GM19395 (cell line): ENCODE data around the gene TIGD3.

Source experiments
- ATAC-seq: cut with Tn5 transposase; IDR thresholded peaks from one replicate; pipeline ENCODE4 v1.9.1; 2021; ENCODE audit warnings: mild to moderate bottlenecking, moderate library complexity; ENCODE audit not compliant: unreplicated experiment

The TIGD3 gene, protein sequence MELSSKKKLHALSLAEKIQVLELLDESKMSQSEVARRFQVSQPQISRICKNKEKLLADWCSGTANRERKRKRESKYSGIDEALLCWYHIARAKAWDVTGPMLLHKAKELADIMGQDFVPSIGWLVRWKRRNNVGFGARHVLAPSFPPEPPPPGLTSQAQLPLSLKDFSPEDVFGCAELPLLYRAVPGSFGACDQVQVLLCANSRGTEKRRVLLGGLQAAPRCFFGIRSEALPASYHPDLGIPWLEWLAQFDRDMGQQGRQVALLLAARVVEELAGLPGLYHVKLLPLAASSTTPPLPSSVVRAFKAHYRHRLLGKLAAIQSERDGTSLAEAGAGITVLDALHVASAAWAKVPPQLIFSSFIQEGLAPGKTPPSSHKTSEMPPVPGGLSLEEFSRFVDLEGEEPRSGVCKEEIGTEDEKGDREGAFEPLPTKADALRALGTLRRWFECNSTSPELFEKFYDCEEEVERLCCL

GRCh38 chr11:65354265-65355012 is at the start of gene TIGD3:
Gene TIGD3 (plus strand): TSS chr11:65354751. CDS start chr11:65355809, 1,058 bp downstream.
- peak; percentile 87 for ATAC-seq

GRCh38 chr11:65305501-65306268 is 48.9 kb upstream of the TIGD3 start:
- no peak for ATAC-seq

GRCh38 chr11:65307298-65308229 is 47.0 kb upstream of the TIGD3 start:
- no peak for ATAC-seq

DNA sequence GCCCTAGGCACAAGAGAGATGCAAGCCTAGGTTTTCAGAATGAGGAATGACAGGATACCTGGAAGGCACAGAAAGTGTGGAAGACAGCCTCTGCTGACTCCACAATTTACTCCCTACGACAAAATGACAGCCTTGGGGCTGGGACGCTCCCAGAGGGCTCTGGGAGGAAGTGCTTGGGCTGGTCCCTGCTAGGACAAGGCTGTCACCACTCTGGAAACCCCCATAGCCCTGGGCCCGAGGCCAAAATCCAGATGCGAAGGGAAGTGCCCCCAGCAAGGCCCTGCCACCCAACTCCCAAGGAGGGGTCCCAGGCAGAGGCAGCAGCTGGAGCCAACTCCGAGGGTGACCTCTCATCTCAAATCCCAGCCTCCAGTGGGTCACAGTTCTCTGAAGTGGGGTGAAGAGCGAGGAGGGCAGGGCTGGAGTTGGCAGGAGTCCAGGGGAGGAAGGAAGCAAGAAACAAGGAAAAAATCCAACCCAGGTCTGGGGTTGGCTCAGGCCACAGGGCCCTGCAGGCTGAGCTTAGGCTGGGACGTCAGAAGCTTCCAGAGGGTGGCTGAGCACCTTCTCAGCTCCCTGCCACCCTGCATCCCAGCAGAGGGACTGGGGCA is 46.2 kb upstream of the TIGD3 start:
- no peak for ATAC-seq

DNA sequence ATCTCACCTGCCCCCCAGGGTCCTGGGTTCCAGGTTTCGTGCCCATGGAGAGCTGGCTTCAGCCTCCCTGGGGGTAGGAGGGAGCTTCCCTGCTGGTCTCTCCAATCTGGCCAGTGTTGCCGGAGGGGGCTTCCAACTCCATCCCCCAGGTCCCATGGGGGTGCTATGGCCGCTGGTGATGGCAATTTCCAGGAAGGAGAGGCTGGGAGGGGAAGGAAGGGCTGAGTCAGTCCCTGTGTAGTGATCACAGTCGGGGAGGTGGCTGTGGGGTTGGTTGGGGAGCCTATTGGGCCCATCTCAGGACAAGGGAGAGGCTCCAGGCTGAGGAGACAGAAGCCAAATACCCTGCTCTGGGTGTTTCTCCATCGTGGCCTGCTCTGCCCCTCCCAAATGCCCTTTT is 45.5 kb upstream of the TIGD3 start:
- ATAC-seq = no peak

DNA sequence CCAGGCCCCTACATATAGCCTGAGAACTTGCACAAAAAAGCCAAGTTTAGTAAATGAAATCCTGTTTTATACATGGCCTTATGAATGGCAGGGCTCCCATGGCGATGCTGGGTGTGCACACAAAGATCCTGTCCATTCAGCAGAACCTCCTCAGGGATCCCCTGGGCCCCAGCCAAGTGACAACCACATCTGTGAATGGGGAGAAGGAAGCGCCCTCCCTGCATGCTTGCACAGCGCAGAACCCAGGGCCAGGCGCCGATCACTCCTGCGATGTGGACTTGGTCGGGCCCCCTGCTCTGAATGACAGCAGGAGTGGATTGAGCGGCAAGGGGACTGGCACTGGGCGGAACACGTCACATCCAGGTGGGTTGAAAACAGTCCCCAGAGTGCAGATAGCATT is 44.3 kb upstream of the TIGD3 start:
- ATAC-seq = no peak

GRCh38 chr11:65310736-65311135 is 43.8 kb upstream of the TIGD3 start:
- no peak for ATAC-seq

DNA sequence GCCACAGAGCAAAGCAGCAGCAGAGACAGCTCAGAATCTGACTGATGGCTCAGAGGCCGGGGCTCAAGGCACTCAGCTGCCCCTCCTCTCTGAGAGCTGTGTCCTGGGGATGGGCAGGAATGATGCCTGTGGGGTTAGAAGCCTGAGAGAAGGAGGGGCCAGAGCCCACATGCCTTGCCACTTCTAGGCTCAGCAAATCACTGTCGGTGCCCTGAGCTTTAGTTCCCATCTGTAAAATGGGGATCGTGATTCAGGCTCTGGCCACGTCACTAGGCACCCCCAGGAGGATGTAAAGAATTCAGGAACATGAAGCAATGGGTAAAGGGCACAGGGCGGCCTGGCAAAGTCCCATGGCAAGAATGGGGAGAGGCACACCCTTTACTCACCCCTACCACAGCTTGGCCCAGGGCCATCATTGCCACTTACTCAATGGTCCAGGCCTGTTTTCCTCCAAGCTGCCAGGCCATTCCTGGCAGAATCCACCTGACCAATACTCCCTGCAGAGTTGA is 43.3 kb upstream of the TIGD3 start:
- no peak for ATAC-seq

GRCh38 chr11:65314501-65315203 is 39.9 kb upstream of the TIGD3 start, which contains the start of gene CDC42EP2:
Gene CDC42EP2 (plus strand): TSS chr11:65314866. CDS start chr11:65320899, 6,033 bp downstream.
- ATAC-seq = peak; percentile 63

DNA sequence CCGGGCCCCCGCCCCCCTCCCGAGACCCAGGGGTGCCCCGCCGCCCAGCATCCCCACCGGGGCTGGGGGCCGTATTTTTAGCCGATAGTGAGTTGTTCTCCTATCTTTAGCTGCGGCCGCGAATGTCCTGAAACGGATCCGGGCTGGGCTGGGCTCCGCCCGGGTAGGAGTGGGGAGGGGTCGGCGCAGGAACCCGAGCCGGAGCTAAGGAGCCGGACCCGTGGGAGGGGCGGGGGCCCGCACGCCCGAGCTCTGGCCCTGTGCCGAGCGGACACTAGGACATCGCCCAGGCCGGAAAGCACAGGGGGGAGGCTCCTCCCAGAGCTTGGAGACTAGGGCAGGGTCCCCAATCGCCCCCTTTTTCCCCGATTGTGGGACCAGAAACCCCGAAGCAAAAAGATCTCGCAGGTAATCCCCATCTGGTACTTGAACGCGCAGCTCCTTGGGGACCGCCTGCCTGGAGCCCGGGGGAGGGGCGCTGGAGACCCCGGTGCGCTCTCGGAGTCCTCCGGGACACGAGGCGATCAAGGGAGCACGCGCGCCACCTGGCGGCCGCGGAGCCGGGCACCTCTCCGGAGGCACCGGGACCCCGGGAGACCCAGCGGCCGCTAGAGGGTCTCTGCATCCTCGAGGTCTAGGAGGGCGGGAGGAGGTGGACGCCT is 39.2 kb upstream of the TIGD3 start:
- ATAC-seq = peak; percentile 50

DNA sequence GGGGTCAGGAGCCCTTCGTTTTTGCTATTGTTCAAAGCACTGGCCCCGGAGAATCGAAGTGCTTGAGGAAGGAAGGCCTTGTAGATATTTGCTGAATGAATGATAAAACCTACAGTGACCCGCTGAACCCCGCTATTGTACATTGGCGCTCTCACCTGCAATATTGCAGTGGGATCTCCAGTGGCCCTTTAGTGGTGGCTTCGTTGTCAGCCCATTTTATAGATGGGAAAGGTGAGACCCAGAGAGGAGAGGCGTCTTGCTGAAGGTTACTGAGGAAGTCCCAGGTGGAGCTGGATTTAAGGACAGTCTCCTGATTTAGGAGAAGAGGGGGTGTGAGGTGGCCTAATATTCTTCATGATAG is 38.7 kb upstream of the TIGD3 start:
- ATAC-seq = peak; percentile 9

DNA sequence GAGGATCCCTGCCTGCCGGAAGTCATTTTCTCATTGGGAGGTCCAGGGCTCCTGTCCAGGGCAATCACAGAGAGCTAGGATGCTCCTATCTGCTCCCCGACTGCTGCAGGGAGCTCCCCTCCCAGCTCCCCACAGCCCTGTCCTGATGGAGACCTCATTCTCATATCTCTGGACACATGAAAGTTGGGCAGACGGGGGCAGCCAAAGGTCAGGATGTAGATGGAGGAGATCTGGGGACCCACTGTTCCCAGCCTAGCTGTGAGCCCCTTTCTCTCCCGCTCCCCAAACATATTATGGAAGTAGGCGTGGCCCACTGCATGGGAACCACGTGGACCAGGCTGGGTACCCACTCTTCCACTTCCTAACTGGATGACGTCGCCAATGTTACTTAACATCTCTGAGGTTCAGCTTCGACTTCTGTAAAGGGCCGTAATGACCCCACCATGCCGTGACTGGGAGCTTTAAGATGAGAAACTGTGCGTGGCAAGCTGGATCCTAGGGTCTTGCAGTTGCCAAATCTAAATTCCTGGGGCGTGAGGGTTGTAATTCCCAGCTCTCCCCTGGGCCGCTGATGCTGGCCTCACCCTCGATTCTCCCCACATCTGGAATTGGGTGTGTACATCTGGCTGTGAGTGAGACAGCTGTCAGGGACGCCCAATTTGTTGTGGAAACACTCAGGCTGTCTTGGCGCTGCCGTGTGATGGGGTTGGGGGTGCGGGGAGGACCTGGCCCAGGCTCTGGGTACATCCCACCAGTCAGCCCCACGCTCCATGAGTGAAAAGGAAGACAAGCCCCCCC is 38.1 kb upstream of the TIGD3 start:
- ATAC-seq = no peak

DNA sequence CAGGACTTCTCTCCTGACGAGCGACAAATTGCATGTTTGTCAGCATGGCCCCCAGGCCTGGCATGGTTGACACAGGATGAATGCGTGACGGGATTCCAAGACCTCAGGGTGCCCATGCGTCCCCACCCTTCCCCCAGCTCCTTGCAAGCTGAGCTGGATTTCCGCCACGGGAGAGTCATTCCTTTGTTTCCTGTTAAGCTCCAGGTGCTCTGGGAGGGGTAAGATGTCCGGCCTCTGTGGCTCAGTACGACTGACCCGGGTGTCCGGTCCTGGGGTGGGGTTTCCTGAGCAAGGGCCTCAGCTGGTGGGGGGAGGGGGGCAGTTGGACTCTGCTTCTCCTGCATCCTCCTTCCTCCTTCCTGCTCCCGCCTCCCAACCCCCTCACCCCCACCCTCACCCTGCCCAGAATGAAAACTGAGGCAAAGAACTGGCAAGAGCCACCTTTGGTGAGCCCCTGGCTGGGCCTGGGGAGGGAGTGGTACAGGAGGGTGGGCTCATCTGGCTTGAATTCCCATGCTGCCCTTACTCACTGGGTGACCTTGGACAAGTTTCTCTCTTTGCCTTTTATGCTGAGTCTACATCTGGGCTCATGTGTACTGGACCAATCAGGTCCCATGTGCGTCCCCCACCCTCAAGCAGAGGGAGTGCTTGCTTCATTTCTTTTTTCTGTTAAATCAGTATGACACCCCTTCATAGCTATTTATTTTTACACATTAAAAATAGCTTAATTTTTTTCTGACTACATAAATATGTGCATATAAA is 37.3 kb upstream of the TIGD3 start:
- no peak for ATAC-seq

GRCh38 chr11:65320386-65321075 is 34.0 kb upstream of the TIGD3 start:
- ATAC-seq = no peak

- no peak for ATAC-seq
Observed at GRCh38 chr11:65321076-65321475, 33.5 kb upstream of the TIGD3 start.

DNA sequence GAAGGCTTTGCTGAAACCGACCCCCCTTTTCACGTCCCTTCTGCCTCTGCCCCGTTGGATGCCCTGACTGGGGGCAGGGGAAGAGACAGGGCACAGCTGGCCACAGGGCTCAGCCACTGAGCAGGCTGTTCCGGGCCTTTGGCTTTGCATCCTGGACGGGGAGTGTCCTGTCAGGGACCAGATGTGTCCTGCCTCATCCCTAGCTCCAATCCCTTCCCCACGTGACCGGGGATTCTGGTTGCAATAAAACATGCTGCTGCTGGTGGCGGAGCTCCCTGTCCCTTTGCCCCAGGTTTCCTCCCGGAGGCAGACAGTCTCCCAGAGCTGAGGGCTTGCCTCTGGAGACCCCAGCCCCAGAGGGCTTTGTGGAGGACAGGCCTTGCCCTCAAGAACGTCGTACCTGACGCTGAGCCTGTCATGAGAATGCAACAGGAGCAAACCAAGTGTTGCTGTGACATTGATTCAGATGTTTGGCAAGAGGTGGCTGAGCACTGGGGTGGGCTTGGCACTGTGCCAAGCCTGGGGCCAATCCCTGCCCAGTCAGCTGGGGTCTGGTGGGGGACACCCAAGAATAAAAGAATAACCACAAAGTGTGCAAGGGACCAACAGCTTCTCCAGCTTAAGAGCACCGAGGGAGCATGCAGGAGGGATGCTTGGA is 32.6 kb upstream of the TIGD3 start:
- no peak for ATAC-seq
